Progenitor cell of endocrine pancreas (in vitro differentiated cells): ENCODE data around the gene KDELR1. TPM values are rescaled to one million over a fixed set of nuclear protein-coding genes. Genes with fewer than 3 reads are reported as not detected.

Source experiments
- DNase-seq: peaks from one replicate; pipeline ENCODE4 v3.0.0; 2021; ENCODE audit warnings: low spot score; ENCODE audit not compliant: unreplicated experiment
- H3K27ac Mint-ChIP-seq: 2 replicates; pipeline ENCODE4 v1.8.0; 2021; ENCODE audit warnings: mild to moderate bottlenecking, moderate library complexity, mixed read lengths
- H3K27me3 Mint-ChIP-seq: 2 replicates; pipeline ENCODE4 v1.8.0; 2021; ENCODE audit warnings: mixed read lengths
- H3K36me3 Mint-ChIP-seq: 2 replicates; pipeline ENCODE4 v1.8.0; 2022; ENCODE audit warnings: mixed read lengths; ENCODE audit not compliant: insufficient read depth
- H3K4me1 Mint-ChIP-seq: 2 replicates; pipeline ENCODE4 v1.8.0; 2021; ENCODE audit warnings: low read depth, mixed read lengths
- H3K4me3 Mint-ChIP-seq: 2 replicates; pipeline ENCODE4 v1.8.0; 2021; ENCODE audit warnings: low read depth, mild to moderate bottlenecking, moderate library complexity, mixed read lengths
- H3K9me3 Mint-ChIP-seq: 2 replicates; pipeline ENCODE4 v1.8.0; 2021; ENCODE audit warnings: low read depth, mixed read lengths
- total RNA-seq: library from RNA; stranded (reverse); gene quantifications from 2 replicates; pipeline ENCODE4 v1.2.1, GENCODE V29; 2021
- TF ChIP-seq, protein P1 (sequence below): fragments of 200-600 bp; sonication (generic); IDR thresholded peaks from one replicate; pipeline ENCODE4 v1.5.0; 2021; ENCODE audit warnings: antibody characterized with exemption, mild to moderate bottlenecking; ENCODE audit not compliant: unreplicated experiment

Gene KDELR1
- total RNA-seq, 1 donor from 2014 or later = 213 TPM

DNA sequence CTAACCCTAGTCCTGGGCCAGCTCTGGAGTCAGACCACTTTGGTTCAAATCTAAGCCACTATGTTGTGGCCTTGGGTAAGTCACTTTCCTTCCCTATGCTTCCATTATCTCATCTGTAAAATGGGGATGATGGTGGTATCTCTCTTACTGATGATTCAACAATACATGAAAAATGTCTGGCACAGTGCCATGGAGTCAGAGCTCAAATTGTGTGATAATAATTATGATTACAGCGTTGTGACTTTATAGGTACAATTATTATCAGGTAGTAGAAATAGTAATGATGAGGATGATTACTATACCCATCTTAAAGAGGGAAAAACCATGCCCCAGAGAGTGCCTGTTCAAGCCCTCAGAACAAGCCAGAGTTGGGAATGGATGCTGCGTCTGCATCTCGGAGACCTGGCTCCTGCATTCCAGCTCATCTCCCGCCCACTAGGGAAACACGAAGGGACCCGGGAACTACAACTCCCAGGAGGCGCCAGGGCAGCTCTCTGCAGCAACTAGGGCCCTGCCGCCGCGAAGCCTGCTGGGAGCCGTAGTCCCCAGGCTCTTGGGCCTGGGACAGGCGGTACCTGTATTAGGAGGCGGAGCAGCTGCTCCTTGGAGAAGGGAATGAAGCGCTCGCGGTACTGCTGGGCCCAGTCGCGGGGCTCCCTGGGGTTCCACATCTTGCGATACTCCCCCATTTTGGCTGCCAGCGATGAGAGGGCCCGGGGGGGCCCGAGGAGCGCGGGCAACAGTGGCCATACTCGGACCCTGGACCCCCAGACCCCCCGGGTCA lies 28.4 kb downstream of the KDELR1 start:
- peaks cover 4% of the 10 kb centered on the region for H3K4me1 Mint-ChIP-seq

DNA sequence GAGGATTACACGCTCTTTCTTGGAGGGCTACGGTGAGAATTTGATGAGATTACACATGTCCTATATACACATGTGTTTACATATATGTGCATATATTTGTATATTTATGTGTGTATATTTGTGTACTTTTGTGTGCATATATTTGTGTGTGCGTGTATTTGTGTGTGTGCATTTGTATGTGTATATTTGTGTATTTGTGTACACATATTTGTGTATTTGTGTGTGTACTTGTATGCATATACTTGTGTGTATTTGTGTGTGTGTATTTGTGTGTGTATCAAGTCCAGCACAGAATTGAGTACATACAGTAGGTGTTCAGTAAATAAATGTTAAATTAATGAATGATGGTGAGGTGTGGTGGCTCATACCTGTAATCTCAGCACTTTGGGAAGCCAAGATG lies 29.4 kb downstream of the KDELR1 start:
- Mint-ChIP-seq H3K27ac (no peak overlapping the region), H3K4me1 (peaks cover 4% of the 10 kb centered on the region), H3K36me3 (peaks cover 2% of the 10 kb centered on the region), H3K9me3 (no peaks in the 10 kb centered on the region), H3K4me3 (no peak overlapping the region), H3K27me3 (no peaks in the 10 kb centered on the region)
- no peak for DNase-seq
- TF ChIP-seq, protein P1, sequence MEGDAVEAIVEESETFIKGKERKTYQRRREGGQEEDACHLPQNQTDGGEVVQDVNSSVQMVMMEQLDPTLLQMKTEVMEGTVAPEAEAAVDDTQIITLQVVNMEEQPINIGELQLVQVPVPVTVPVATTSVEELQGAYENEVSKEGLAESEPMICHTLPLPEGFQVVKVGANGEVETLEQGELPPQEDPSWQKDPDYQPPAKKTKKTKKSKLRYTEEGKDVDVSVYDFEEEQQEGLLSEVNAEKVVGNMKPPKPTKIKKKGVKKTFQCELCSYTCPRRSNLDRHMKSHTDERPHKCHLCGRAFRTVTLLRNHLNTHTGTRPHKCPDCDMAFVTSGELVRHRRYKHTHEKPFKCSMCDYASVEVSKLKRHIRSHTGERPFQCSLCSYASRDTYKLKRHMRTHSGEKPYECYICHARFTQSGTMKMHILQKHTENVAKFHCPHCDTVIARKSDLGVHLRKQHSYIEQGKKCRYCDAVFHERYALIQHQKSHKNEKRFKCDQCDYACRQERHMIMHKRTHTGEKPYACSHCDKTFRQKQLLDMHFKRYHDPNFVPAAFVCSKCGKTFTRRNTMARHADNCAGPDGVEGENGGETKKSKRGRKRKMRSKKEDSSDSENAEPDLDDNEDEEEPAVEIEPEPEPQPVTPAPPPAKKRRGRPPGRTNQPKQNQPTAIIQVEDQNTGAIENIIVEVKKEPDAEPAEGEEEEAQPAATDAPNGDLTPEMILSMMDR = no peak

More for the DNA sequence above, 28.4 kb downstream of the KDELR1 start:
- Mint-ChIP-seq H3K4me3 (peak overlapping the region; percentile 77), H3K27me3 (no peaks in the 10 kb centered on the region), H3K27ac (peak overlapping the region; percentile 94), H3K36me3 (peaks cover 2% of the 10 kb centered on the region), H3K9me3 (no peaks in the 10 kb centered on the region)
- DNase-seq = peak; percentile 95
- TF ChIP-seq, protein P1 = no peak

GRCh38 chr19:48359123-48359522 lies 32.2 kb downstream of the KDELR1 start:
- DNase-seq = no peak
- TF ChIP-seq, protein P1 = no peak
- Mint-ChIP-seq H3K9me3 (no peaks in the 10 kb centered on the region), H3K4me3 (no peak overlapping the region), H3K27ac (no peak overlapping the region), H3K4me1 (peaks cover 16% of the 10 kb centered on the region), H3K36me3 (peaks cover 2% of the 10 kb centered on the region), H3K27me3 (no peaks in the 10 kb centered on the region)

DNA sequence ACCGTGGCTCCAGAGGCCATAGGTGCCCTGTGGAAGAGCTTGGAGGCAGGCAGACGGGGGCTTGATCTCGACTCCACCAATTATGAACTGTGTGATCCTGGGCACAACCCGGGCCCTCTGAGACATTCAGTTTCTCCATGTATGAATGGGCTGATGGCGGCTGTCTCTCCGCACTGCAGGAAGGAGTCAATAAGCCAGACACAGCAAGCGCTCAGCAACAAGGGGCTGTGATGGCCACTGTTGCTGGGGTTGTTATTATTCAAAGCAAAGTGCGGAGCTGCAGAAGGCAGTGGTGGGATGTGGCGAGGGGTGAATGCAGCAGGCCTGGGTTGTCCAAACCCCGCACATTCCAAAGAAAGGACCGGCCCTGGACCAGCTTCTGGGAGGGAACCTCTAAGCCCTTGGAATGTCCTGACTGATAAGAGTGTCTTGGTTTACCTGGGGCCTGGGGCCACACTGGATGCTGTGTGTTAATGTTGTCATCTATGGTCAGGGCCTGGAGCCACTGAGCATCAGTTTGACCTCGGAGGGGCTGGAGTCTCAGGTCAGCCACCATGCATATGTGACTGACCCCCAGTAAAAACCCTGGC lies 35.9 kb downstream of the KDELR1 start:
- DNase-seq = no peak
- peak overlapping the region; percentile 91 for H3K27ac Mint-ChIP-seq
- H3K4me1 Mint-ChIP-seq = peaks cover 12% of the 10 kb centered on the region
- TF ChIP-seq, protein P1 = no peak
- peaks cover 2% of the 10 kb centered on the region for H3K36me3 Mint-ChIP-seq
- H3K27me3 Mint-ChIP-seq = no peaks in the 10 kb centered on the region
- H3K9me3 Mint-ChIP-seq = no peaks in the 10 kb centered on the region
- no peak overlapping the region for H3K4me3 Mint-ChIP-seq

DNA sequence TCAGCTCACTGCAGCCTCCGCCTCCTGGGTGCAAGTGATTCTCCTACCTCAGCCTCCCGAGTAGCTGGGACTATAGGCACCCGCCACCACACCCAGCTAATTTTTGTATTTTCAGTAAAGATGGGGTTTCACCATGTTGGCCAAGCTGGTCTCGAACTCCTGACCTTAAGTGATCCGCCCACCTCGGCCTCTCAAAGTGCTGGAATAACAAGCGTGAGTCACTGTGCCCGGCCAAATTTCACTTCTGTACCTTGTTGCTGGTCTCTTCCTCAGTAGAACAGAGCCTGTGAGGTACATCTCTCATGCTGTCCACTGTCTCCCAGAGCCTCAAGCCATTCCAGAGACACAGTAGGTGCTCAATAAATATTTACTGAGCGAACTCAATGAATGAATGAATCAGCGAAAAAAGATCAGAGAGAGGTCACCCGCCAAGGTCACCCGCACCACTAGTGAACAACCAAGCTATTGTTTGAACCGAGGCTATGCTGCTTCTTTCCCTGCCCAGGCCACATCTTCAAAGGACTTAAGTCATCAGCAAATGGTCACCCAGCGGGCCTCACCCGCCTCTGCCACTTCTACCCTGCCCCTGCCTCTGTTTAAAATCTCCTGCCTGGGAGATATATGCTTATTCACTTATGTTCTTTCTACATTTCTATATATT lies 36.9 kb downstream of the KDELR1 start:
- Mint-ChIP-seq H3K9me3 (no peaks in the 10 kb centered on the region), H3K36me3 (peaks cover 2% of the 10 kb centered on the region), H3K27me3 (no peaks in the 10 kb centered on the region), H3K4me3 (no peak overlapping the region), H3K27ac (peak overlapping the region; percentile 96), H3K4me1 (peaks cover 12% of the 10 kb centered on the region)
- TF ChIP-seq, protein P1 = no peak
- no peak for DNase-seq
